Measurements from ENCODE around the gene CMTM6. TPM values are rescaled to one million over a fixed set of nuclear protein-coding genes. Genes with fewer than 3 reads are reported as not detected.

CMTM6 gene
- total and polyA plus RNA-seq, 2 of the 8 experiments (the other 6 are each of a cell fraction or from before 2014, with no cell fraction given): 24.0 to 51.5 TPM

GRCh38 chr3:32454111-32454510 is 48.5 kb downstream of the CMTM6 start (continued):
- TF ChIP-seq EP300 (IDR thresholded peaks at IDR 0.05; ENCODE audit: borderline replicate concordance in 1 of 2, low read depth in 2 of 2, low read length in 2 of 2) (no peak), RBBP5 (IDR thresholded peaks at IDR 0.05; ENCODE audit: borderline replicate concordance, low read depth, low read length) (no peak), SIN3A (conservative IDR thresholded peaks at IDR 0.05 in 1 of 2, IDR thresholded peaks at IDR 0.05 in 1 of 2; ENCODE audit: low read depth in 1 of 2, low read length in 2 of 2) (no peak), NANOG (IDR thresholded peaks at IDR 0.05; ENCODE audit: insufficient read depth, low read depth, low read length, poor library complexity, severe bottlenecking) (no peak), CREB1 (IDR thresholded peaks at IDR 0.05) (no peak), YY1 (IDR thresholded peaks at IDR 0.05; ENCODE audit: low read depth, low read length) (no peak), CHD2 (IDR thresholded peaks at IDR 0.05; ENCODE audit: low read length) (no peak), BCL11A (IDR thresholded peaks at IDR 0.05; ENCODE audit: low read depth in 2 of 2, low read length in 2 of 2) (no peak)

Measured in H1 (cell line).